ENCODE measurements around the gene ANTXRL. TPM values are rescaled to one million over a fixed set of nuclear protein-coding genes. Genes with fewer than 3 reads are reported as not detected.

ANTXRL gene
- polyA plus RNA-seq, 2 of the 4 experiments (the other 2 are of a cell fraction) = 0.13 to 0.26 TPM

GRCh38 chr10:46293228-46293627, 6.4 kb downstream of the ANTXRL start (continued):
- no peak for TF ChIP-seq BHLHE40 (IDR thresholded peaks at IDR 0.05; ENCODE audit: low read depth, low read length)
- TF ChIP-seq FOSB (CRISPR knock-in tag; IDR thresholded peaks at IDR 0.05) = no peak
- TF ChIP-seq USF2 (IDR thresholded peaks at IDR 0.05) = no peak
- no peak for TF ChIP-seq POLR2AphosphoS2 (conservative IDR thresholded peaks at IDR 0.05; ENCODE audit: low read length)
- no peak for TF ChIP-seq ESRRA (IDR thresholded peaks at IDR 0.05; ENCODE audit: borderline replicate concordance, low read length)
- no peak for TF ChIP-seq EP300 (IDR thresholded peaks at IDR 0.05)
- no peak for TF ChIP-seq CTCF (IDR thresholded peaks at IDR 0.05)

GRCh38 chr10:46293832-46294640, 7.2 kb downstream of the ANTXRL start:
- DNase-seq (ENCODE audit: low read depth in 1 of 2, low spot score in 1 of 2) (peak in 1 of 2 experiments; percentile 50), ATAC-seq (peak; percentile 54 to 82; a peak in 5 of 6 replicates), FAIRE-seq (no peak)
- 87% methylated on average over 11 of the region's 11 CpGs for WGBS (ENCODE audit: missing lambda C conversion rate)
- ChIA-PET CTCF (no interaction called here), POLR2A (no interaction called here)
- peak overlapping the region; percentile 42 to 83; a peak in 4 of 6 replicates for H3K27ac ChIP-seq
- TF ChIP-seq CTCF (IDR thresholded peaks at IDR 0.05) (0 out of 3 replicates have a peak, but pooled peaks have one; percentile 21), FOSB (CRISPR knock-in tag; IDR thresholded peaks at IDR 0.05) (no peak), E2F6 (IDR thresholded peaks at IDR 0.05; ENCODE audit: borderline replicate concordance, low read depth) (peak; percentile 38; the same call in 1 of the 2 replicates), RAD21 (conservative IDR thresholded peaks at IDR 0.05 in 1 of 2, IDR thresholded peaks at IDR 0.05 in 1 of 2) (peak; percentile 20 to 42; a peak in 2 of 5 replicates), SMC3 (IDR thresholded peaks at IDR 0.05) (peak; percentile 40; the same call in 2 of the 3 replicates), FOSL2 (IDR thresholded peaks at IDR 0.05) (no peak), FOSL2 (CRISPR knock-in tag; IDR thresholded peaks at IDR 0.05) (no peak), HOXA7 (CRISPR knock-in tag; IDR thresholded peaks at IDR 0.05) (no peak), HOXB5 (CRISPR knock-in tag; IDR thresholded peaks at IDR 0.05) (no peak), HEYL (CRISPR knock-in tag; IDR thresholded peaks at IDR 0.05) (no peak), RCOR1 (IDR thresholded peaks at IDR 0.05; ENCODE audit: low read depth, low read length) (no peak), MAX (IDR thresholded peaks at IDR 0.05) (0 out of 2 replicates have a peak, but pooled peaks have one; percentile 39), HOXB13 (CRISPR knock-in tag; IDR thresholded peaks at IDR 0.05; ENCODE audit: low read depth) (no peak)
- peaks cover 25% of the 10 kb centered on the region for H3K4me1 ChIP-seq
- H3K4me3 ChIP-seq = no peak overlapping the region
- H3K4me2 ChIP-seq = no peak overlapping the region
- no peaks in the 10 kb centered on the region for H3K9me3 ChIP-seq
